ENCODE data around the gene TATDN3.

TATDN3 gene

DNA sequence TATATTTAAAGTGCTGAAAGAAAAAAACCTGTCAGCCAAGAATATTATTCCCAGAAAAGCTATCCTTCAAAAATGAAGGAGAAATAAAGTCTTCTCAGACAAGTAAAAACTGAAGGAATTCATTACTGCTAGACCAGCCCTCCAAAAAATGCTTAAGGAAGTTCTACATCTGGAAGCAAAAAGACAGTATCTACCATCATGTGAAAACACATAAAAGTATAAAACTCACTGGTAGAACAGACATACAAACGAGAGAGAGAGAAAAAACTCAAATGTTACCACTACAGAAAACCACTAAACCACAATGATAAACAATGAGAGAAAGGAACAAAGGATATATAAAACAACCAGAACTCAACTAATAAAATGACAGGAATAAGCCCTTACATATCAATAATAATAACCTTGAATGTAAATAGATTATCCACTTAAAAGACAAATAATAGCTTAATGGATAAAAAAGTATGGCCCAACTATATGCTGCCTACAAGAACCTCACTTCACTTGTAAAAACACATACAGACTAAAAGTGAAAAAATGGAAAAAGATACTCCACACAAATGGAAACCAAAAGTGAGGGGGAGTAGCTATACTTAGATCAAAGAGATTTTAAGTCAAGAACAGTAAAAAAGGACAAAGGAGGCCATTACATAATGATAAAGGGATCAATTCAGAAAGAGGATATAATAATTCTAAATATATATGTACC, 22.1 kb upstream of the TATDN3 start:
- no peaks in the 10 kb centered on the region for H3K4me1 ChIP-seq (ENCODE audit: insufficient read depth, low read length, poor library complexity, severe bottlenecking)
- peaks cover 11% of the 10 kb centered on the region; the same call in 1 of the 2 replicates for H3F3A ChIP-seq (ENCODE audit: low read depth)
- H3K27me3 ChIP-seq (ENCODE audit: insufficient read depth, low read length, poor library complexity, severe bottlenecking): no peaks in the 10 kb centered on the region
- peaks cover 15% of the 10 kb centered on the region for H3K36me3 ChIP-seq (ENCODE audit: insufficient read depth, low read length)
- no peak overlapping the region for H3K4me2 ChIP-seq (ENCODE audit: low read depth, low read length, poor library complexity, severe bottlenecking)
- no peak for TF ChIP-seq CTCF (conservative IDR thresholded peaks at IDR 0.05; ENCODE audit: low read length)
- TF ChIP-seq EZH2phosphoT487 (IDR thresholded peaks at IDR 0.05; ENCODE audit: borderline replicate concordance): no peak
- H3K79me2 ChIP-seq (ENCODE audit: insufficient read depth, low read length): peaks cover 49% of the 10 kb centered on the region; the same call in 1 of the 2 replicates
- H3K9me2 ChIP-seq (replicated peaks; ENCODE audit: low read depth, low read length): no peaks in the 10 kb centered on the region
- H2AFZ ChIP-seq (ENCODE audit: low read length): no peak overlapping the region
- H3K9ac ChIP-seq (ENCODE audit: low read depth, low read length, poor library complexity, severe bottlenecking): no peak overlapping the region
- peaks cover 28% of the 10 kb centered on the region; the same call in 1 of the 2 replicates for H3K9me3 ChIP-seq (ENCODE audit: insufficient read depth, low read depth, low read length)
- H3K4me3 ChIP-seq (ENCODE audit: low read length, poor library complexity, severe bottlenecking): no peak overlapping the region
- H4K20me1 ChIP-seq (ENCODE audit: insufficient read depth, low read length, poor library complexity, severe bottlenecking): no peaks in the 10 kb centered on the region

- Histone ChIP-seq H3K36me3 (ENCODE audit: insufficient read depth, low read length) (peaks cover 12% of the 10 kb centered on the region), H3K27me3 (ENCODE audit: insufficient read depth, low read length, poor library complexity, severe bottlenecking) (no peaks in the 10 kb centered on the region), H4K20me1 (ENCODE audit: insufficient read depth, low read length, poor library complexity, severe bottlenecking) (no peaks in the 10 kb centered on the region)
Observed at GRCh38 chr1:212771341-212771740, 20.4 kb upstream of the TATDN3 start.

GRCh38 chr1:212773011-212773410, 18.7 kb upstream of the TATDN3 start:
- H3K9me3 ChIP-seq (ENCODE audit: insufficient read depth, low read depth, low read length): peaks cover 22% of the 10 kb centered on the region; the same call in 1 of the 2 replicates
- peaks cover 20% of the 10 kb centered on the region; the same call in 1 of the 2 replicates for H3K79me2 ChIP-seq (ENCODE audit: insufficient read depth, low read length)
- no peak for TF ChIP-seq EZH2phosphoT487 (IDR thresholded peaks at IDR 0.05; ENCODE audit: borderline replicate concordance)
- TF ChIP-seq CTCF (conservative IDR thresholded peaks at IDR 0.05; ENCODE audit: low read length): no peak
- H4K20me1 ChIP-seq (ENCODE audit: insufficient read depth, low read length, poor library complexity, severe bottlenecking): peaks cover 2% of the 10 kb centered on the region
- no peaks in the 10 kb centered on the region for H3K27me3 ChIP-seq (ENCODE audit: insufficient read depth, low read length, poor library complexity, severe bottlenecking)
- H3K4me3 ChIP-seq (ENCODE audit: low read length, poor library complexity, severe bottlenecking): no peak overlapping the region
- H3F3A ChIP-seq (ENCODE audit: low read depth): peaks cover 11% of the 10 kb centered on the region; the same call in 1 of the 2 replicates
- H2AFZ ChIP-seq (ENCODE audit: low read length): no peak overlapping the region
- no peaks in the 10 kb centered on the region for H3K4me1 ChIP-seq (ENCODE audit: insufficient read depth, low read length, poor library complexity, severe bottlenecking)
- H3K4me2 ChIP-seq (ENCODE audit: low read depth, low read length, poor library complexity, severe bottlenecking): no peak overlapping the region
- H3K36me3 ChIP-seq (ENCODE audit: insufficient read depth, low read length): no peaks in the 10 kb centered on the region; the same call in 1 of the 2 replicates
- H3K9me2 ChIP-seq (replicated peaks; ENCODE audit: low read depth, low read length): no peaks in the 10 kb centered on the region
- no peak overlapping the region for H3K9ac ChIP-seq (ENCODE audit: low read depth, low read length, poor library complexity, severe bottlenecking)

More at GRCh38 chr1:212771341-212771740, 20.4 kb upstream of the TATDN3 start:
- Histone ChIP-seq H3K4me2 (ENCODE audit: low read depth, low read length, poor library complexity, severe bottlenecking) (no peak overlapping the region), H3K9me3 (ENCODE audit: insufficient read depth, low read depth, low read length) (peaks cover 28% of the 10 kb centered on the region; the same call in 1 of the 2 replicates), H2AFZ (ENCODE audit: low read length) (no peak overlapping the region), H3K4me3 (ENCODE audit: low read length, poor library complexity, severe bottlenecking) (no peak overlapping the region), H3K9ac (ENCODE audit: low read depth, low read length, poor library complexity, severe bottlenecking) (no peak overlapping the region), H3K4me1 (ENCODE audit: insufficient read depth, low read length, poor library complexity, severe bottlenecking) (no peaks in the 10 kb centered on the region), H3K9me2 (replicated peaks; ENCODE audit: low read depth, low read length) (no peaks in the 10 kb centered on the region), H3K79me2 (ENCODE audit: insufficient read depth, low read length) (peaks cover 36% of the 10 kb centered on the region; the same call in 1 of the 2 replicates), H3F3A (ENCODE audit: low read depth) (peaks cover 11% of the 10 kb centered on the region; the same call in 1 of the 2 replicates)
- TF ChIP-seq CTCF (conservative IDR thresholded peaks at IDR 0.05; ENCODE audit: low read length): no peak
- TF ChIP-seq EZH2phosphoT487 (IDR thresholded peaks at IDR 0.05; ENCODE audit: borderline replicate concordance): no peak
